GM21447 (cell line): ENCODE results near the gene CDK9.
A peak's percentile ranks its signal among the peaks of the same experiment; 100 is the strongest.

Experiments
- ATAC-seq: cut with Tn5 transposase; IDR thresholded peaks from one replicate; pipeline ENCODE4 v1.9.1; 2021; ENCODE audit not compliant: unreplicated experiment

The CDK9 gene

DNA sequence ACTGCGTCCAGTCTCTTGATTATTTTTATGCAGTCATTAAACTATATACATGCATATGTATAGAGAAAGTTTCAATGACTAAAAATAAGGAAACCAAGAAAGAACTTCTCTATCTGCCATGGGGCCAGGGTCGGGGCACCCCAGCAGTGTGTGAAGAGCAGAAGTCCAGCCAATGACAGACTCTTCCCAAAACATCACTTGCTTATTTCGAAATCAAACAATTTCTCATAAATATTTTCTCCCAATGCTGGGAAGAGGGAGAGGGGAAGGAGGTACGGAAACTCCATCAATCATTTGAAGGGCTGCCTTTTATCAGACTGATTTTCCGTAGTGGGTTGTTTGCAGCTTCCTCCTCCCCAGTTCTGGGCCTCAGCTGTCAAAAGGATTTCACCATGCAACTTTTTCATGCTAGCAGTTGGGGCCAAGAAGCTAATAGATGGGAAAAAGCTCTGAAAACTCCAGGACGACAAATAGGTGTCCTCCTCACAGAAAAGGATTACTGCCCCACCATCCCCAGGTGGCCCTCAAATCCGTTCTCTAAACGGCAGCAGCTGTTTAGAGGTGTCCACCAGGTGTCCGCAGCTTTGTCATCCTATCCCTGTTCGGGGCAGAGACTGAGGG, 16.2 kb downstream of the CDK9 start:
- no peak for ATAC-seq

DNA sequence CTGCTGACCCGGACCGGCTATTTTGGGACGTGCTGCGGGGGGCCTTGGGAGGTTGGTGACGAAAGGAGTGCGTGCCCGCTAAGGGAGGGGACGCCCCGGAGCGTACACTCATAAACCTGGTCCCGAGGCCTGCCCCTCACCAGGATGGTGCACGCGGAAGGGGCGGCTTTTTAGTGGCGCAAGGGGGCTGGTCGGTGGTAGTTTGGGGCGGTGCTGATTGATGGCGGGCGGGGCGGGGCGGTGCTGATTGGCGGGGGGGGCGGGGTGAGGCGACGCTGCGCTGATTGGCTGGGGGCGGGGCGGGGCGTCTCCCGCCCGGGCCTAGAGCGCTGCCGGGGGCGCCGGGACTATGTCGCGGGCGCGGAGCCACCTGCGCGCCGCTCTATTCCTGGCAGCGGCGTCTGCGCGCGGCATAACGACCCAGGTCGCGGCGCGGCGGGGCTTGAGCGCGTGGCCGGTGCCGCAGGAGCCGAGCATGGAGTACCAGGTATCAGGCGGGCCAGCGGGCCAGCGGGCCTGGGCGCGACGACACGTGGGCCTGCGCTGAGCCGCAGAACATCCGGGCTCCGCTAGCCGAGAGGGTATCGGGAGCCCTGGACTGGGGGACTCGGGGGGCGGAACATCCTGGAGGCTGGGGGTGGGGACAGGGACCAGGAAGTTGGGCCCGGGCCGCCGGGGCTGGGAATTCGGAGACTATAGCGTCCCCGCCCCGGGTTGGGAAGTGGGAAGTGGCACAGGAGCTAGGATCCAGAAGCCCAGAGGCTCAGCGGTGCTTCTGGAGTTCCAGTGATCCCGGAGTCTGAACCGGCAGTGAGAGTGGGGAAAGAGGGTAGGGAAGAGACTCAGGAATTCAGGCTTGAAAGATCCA, 17.0 kb downstream of the CDK9 start, which contains the start of gene FPGS:
Gene FPGS, plus strand, starts transcription at position 307 of the 868 bp plus-strand sequence. Its CDS starts 43 bp downstream, at position 350.
- peak; percentile 65 for ATAC-seq

DNA sequence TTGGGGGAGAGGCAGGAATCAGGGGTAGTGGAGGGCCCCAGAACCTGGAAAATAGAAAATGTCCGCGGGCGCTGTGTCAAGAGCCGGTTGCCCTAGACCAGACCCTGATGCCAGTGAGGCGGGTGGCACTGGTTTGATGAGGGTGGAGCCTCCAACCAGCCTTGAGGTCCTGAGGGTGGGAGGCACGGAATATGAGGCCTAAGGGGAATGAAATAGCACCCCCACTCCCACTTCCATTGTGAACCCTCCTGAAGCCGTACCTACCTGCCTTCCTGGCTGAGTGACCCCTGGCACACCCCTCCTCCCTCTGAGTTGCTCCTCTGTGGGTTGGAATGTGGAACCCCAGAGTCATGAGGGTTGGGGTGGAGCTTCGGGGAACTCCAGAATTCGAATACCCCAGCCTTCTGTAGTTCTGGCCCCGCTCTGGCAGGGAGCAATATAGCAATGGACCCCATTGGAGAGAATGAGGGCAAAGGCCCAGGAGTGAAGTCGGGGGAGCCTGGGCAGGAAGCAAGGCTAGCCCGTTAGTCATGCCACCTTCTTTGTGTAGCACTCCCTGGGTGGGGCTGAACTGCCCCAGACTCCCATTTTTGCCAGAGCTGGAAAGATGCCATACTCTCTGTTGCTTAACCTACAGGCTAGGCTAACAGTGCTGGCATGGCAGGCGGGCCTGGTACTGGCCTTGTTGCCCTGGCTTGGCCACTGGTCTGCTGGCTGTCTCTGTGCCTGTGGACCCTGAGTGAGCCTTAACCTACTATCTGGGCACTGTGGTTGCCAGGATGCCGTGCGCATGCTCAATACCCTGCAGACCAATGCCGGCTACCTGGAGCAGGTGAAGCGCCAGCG, 17.9 kb downstream of the CDK9 start:
- ATAC-seq = peak; percentile 2

DNA sequence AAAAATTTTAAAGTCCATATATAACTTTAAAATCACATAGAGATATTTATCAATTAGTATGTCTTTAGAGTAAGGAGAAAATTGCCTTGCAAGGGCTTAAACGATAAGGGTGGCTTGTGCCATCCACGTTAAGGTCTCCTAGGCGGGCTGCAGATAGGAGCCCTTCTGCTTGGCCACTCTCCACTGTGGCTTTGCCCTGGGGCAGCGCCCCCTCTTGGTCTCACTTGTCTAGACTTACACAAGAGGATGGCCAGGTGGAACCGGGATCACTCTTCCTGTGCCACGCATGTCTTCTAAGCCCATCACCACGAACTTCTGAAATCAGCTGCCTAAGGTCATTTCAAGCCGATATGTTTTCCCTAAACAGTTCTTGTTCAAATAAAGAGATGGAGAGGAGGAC, 19.8 kb downstream of the CDK9 start:
- no peak for ATAC-seq

DNA sequence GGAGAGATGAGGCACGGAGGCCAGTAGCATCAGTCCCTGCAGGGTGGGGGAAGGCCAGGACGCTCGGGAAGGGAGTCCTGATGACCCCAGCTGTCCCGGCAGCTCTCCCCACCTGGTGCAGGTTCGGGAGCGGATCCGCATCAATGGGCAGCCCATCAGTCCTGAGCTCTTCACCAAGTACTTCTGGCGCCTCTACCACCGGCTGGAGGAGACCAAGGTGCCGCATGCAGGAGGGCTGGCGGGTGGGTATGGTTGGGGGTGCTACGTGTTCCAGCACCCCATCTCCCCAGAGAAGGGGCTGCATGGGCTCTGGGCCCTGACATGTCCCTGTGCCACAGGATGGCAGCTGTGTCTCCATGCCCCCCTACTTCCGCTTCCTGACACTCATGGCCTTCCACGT, 21.0 kb downstream of the CDK9 start:
- no peak for ATAC-seq

DNA sequence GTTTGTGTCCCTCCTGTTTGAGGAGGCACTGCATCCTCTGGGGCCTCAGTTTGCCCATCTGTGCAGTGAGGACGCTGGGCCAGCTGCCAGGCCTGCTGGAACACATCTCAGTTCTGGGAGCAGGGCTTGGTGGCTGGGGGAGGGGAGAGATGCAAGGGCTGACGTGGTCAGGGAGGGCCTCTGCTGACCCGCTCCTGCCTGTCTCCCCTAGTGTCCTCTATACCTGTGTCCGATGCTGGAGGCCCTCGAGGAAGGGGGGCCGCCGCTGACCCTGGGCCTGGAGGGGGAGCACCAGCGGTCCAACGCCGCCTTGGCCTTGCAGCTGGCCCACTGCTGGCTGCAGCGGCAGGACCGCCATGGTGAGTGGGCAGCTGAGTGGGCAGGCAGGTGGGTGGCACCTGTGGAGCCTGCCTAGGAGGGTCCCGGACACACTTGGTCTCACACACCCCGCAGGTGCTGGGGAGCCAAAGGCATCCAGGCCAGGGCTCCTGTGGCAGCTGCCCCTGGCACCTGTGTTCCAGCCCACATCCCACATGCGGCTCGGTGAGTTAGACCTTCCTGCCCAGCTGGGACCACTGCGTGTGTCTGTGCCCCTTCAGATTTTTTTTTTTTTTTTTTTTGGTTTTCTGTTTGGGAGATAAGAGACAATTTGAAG, 22.6 kb downstream of the CDK9 start:
- no peak for ATAC-seq

DNA sequence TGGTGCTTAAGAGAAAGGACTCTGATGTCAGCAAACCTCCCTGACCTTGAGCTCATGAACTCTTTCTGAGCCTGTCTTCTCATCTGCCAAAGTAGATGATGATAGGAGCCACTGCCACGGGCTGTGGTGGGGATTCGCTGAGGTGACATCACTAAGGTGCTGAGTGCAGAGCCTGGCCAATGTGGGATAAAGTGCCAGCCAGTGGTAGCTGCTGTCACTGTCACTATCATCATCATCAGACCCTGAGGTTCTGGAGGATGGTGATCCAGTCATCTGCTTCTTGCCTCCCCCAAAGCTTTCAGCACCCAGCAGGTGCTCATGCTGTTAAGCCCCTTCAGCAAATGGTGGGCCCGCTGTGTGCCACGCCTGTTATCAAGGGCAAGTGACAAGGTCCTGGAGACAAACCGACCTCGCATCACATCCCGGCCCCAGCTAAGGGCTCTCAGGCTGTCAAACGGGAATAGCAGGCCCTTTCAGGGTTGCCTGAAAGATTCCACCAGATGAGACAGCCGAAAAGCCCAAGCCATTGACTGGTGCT, 23.2 kb downstream of the CDK9 start:
- ATAC-seq = no peak

DNA sequence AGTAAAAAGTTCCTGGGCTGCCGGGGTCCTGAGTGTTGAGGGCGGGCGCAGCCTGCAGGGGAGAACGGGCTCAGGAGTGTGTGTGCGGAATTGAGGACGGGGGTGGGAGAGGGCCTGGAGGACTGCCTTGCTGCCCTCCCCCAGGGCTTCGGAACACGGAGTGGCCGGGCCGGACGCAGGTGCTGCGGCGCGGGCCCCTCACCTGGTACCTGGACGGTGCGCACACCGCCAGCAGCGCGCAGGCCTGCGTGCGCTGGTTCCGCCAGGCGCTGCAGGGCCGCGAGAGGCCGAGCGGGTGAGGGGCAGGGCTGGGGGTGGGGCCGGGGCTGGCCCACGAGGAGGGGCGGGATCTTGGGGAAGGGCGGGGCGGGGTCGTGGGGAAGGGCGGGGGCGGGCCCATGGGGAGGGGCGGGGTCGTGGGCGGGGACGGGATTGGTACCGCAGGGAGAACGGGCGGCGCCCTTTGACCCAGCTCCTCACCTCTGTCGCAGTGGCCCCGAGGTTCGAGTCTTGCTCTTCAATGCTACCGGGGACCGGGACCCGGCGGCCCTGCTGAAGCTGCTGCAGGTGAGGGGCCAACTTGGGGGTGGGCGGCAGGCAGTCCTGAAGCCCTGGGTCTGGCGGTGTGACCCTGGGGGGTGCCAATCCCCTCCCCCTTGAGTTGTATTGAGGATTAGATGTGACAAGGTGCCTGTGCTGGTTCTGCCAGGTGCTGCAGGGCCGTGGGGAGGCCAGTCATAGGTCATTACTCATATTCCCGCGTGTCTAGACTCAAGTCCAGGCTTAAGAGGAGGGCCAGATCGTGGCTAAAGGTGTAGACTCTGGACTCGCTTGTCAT, 23.9 kb downstream of the CDK9 start:
- no peak for ATAC-seq

DNA sequence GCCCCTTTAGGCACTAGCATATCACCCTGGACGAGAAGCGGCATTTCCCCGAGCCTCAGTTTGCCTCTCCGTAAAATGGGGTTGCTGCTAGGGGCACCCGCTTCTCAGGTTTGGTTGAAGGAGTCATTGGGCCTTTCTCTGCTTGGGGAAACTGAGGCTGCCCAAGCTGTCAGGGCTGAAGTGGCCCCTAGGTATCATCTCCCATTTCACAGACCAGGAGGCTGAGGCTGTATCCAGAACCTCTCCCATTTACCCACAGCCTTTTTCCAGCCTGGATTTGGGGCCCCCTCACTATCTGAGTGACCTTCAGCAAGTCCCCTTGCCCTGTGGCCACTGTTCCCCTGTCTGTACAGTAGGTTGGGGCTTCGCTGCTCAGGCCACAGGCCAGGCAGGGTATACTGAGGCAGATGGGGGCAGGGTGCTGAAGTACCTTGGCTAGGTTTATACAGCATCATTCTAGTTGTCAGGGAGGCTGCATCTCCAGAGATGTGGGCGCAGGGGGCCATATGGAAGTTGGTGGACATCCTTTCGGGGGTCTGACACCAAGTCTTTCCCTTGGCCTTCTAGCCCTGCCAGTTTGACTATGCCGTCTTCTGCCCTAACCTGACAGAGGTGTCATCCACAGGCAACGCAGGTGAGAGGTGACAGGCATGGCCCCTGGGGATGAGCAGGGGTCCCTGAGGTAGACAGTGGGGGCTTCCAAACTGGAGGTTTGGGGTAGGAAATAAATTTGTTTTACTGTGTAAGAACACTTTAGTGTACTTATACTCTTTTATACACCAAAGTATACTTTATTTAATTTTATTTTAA, 24.7 kb downstream of the CDK9 start:
- no peak for ATAC-seq

DNA sequence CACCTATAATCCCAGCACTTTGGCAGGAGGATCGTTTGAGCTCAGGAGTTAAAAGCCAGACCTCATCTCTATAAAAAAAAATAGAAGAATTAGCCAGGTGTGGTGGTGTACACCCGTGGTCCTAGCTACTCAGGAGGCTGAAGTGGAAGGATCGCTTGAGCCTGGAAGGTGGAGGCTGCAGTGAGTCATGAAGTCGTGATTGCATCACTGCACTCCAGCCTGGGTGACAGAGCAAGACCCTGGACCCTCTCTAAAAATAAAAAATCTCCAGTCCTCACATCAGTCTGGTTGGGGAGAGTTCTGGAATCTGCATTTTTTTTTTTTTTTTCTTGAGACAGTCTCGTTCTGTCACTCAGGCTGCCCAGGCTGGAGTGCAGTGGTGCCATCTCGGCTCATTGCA, 26.2 kb downstream of the CDK9 start:
- ATAC-seq = no peak

DNA sequence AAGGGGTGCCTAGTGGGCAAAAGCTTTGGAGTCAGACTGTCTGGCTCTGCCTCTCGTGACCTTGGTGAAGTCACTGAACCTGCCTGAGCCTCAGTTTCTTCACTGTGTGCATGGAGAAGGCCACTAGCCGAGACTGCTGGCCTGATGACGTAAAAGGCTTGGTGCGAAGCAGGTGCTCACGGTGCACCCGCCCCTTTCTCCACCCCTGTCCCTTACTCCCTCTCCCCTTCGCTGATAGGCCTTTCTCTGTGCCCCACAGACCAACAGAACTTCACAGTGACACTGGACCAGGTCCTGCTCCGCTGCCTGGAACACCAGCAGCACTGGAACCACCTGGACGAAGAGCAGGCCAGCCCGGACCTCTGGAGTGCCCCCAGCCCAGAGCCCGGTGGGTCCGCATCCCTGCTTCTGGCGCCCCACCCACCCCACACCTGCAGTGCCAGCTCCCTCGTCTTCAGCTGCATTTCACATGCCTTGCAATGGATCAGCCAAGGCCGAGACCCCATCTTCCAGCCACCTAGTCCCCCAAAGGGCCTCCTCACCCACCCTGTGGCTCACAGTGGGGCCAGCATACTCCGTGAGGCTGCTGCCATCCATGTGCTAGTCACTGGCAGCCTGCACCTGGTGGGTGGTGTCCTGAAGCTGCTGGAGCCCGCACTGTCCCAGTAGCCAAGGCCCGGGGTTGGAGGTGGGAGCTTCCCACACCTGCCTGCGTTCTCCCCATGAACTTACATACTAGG, 27.3 kb downstream of the CDK9 start:
- ATAC-seq = no peak

DNA sequence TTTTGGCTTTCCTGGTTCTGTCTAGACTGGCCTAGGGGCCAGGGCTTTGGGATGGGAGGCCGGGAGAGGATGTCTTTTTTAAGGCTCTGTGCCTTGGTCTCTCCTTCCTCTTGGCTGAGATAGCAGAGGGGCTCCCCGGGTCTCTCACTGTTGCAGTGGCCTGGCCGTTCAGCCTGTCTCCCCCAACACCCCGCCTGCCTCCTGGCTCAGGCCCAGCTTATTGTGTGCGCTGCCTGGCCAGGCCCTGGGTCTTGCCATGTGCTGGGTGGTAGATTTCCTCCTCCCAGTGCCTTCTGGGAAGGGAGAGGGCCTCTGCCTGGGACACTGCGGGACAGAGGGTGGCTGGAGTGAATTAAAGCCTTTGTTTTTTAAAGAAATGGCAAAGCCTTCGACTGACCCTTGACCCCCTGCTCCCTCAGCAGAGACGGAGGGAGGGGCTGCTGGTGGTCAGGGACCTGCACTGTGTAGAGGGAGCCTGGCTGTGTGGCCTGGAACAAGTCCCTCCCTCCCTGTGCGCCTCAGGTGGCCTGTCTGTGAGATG, 27.9 kb downstream of the CDK9 start:
- ATAC-seq = no peak

DNA sequence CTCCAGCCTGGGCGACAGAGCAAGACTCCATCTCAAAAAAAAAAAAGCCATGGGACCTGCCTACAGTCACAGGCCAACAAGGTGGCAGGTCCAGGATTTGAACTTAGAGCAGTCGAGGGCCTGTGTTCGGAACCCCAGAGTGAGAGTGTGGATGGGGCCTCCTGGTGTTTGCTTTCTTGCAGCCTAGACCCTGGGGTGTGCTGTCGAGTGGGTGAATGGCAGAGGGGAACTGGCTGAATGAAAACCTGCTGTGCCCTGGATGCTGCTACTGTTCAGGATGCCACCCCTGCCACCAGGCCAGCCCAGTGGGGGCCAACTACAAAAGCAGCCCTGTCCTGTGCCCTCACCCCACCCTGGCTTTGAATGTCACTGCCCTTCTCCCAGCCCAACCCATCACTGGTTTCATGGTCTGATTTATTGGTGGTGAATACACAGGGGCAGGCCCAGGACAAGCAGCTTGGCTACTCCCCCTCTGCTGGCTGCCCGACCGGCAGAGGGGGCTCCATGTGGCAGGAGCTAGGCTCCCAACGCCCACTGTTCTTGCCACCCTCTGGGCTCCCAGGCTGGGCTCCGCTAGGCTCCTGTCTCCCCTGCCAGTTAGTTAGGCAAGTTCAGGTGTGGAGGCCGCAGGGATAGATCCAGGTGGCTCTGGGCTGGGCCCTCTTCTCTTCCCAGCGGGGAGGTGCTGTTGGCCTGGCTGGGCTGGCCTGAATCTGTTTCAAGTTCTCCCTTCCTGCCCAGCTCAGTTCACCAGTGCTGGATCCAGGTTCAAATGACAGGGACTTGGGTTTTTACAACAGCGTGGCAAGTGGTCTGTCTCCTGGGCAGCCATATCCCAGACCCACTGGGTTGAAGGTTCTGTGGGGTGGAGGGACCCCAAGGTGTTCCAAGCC, 29.0 kb downstream of the CDK9 start:
- ATAC-seq = no peak

DNA sequence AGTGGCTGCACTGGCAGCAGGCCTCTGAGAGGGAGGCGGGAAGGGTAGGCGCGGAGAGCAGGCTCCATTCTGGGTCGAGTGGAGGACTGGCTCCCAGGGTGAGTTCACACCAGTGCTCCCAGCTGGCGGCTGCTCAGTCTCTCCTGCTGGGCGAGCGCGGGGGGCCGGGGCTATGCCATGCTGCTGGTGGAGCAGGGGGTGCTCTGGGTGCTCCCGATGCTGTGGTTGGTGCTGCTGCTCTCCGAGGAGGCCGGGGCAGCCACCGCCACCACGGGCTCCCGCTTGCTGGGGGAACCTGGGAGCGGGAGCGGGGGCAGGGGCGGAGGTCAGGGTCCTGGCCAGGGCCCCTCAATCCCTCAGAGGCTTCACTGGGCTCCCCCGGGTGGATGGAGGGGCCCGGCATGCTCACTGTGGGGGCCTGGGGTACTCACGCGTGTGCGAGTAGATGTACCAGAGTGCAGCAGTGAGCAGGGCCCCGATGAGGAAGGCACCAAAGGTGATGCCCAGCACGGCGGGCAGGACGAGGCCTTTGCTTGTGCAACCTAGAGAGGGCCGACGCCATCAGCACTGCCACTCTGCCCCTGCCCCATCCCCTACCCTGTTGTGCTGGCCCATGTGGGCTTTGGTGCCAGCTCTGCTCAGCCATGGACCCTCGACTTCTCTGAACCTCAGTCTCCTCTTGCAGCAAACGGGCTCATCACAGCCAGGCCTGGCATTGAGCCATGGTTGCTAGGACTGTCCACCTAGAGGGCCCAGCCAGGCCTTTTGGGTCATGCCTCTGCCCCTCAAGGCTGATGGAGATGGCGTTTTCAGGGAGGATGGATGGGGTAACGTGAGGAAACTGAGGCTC, 29.9 kb downstream of the CDK9 start:
- ATAC-seq = no peak

DNA sequence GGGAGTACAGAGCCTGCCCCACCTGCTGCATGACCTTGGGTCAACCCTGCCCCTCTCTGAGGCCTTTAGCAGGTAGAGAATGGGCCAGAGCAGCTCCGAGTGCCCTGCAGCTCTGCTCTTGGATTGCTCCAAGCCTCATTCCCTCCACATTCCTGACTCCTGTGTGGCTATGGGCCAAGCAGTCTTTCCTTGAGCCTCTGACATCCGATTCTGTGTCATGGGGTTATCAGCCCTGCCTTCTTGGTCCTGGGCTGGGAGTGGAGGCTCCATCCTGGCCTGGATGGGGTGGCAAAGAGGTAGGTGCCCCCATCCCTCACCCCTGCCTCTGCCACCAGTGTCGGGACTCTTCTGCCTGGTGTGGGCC, 30.5 kb downstream of the CDK9 start:
- no peak for ATAC-seq

DNA sequence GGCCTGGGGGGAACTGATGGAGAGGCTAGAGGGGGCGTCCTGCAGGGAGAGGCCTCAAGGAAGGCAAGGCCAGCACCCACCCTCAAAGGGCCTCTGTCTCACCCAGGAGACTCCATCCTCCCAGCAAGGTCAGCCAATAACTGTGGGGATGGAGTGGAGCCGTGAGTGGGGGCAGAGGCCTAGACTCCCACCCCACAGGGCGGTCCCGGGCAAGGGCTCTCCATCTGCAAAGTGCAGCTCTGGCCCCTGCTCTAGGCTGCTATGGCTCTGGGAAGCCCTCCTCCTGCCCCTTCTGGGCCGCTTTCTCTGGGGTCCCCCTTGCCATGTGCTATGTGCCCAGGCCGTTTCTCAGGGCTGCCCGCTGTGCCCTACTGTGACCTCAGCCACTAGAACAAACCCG, 30.9 kb downstream of the CDK9 start:
- no peak for ATAC-seq
